NT2/D1 (cell line): ENCODE results near the gene FRMPD4.

Experiments used
- SUZ12 ChIP-seq: IDR thresholded peaks from 2 replicates; pipeline ENCODE4 v1.6.1; 2011; ENCODE audit not compliant: insufficient read length, insufficient read depth; ENCODE audit errors: extremely low read depth
- ZNF274 ChIP-seq: IDR thresholded peaks from 2 replicates; pipeline ENCODE4 v1.6.1; 2011; ENCODE audit warnings: mild to moderate bottlenecking, low read depth, low read length

- TF ChIP-seq ZNF274 (no peak), SUZ12 (no peak)
These were observed 541.2 kb downstream of the FRMPD4 start for GRCh38 chrX:12679522-12679921.
